ENCODE data around the gene SPATS2L.
"Not testable (repeated sequence)": the region's sequence is repeated elsewhere in the genome, so short reads cannot be mapped to it uniquely, and the experiment has no call there.

Gene SPATS2L

DNA sequence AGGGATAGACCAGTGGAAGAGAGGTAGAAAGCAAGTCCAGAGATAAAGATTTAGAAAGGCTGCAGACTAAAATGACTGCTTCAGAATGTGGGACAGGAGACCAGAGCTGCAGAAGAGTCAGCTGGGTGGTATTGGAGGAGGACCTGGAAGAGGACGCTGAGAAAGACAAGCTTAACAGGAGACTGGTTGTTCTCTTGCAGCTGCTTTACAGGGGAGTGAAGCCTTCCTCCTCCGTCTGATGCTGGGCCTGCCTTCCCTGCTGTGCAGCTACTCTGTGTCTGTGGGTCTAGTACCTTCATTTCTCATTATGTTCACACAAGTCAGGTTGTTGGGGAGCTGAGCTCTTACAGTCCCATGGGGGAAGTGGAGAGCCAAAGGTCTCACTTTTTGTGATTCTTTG, 35.7 kb downstream of the SPATS2L start:
- TF ChIP-seq, protein P1, sequence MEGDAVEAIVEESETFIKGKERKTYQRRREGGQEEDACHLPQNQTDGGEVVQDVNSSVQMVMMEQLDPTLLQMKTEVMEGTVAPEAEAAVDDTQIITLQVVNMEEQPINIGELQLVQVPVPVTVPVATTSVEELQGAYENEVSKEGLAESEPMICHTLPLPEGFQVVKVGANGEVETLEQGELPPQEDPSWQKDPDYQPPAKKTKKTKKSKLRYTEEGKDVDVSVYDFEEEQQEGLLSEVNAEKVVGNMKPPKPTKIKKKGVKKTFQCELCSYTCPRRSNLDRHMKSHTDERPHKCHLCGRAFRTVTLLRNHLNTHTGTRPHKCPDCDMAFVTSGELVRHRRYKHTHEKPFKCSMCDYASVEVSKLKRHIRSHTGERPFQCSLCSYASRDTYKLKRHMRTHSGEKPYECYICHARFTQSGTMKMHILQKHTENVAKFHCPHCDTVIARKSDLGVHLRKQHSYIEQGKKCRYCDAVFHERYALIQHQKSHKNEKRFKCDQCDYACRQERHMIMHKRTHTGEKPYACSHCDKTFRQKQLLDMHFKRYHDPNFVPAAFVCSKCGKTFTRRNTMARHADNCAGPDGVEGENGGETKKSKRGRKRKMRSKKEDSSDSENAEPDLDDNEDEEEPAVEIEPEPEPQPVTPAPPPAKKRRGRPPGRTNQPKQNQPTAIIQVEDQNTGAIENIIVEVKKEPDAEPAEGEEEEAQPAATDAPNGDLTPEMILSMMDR (IDR thresholded peaks at IDR 0.05; ENCODE audit: insufficient read depth, low read length, poor library complexity, severe bottlenecking), result no peak
- Histone ChIP-seq H3K36me3 (ENCODE audit: control insufficient read depth, insufficient read depth, low read length) (no peaks in the 10 kb centered on the region), H3K27me3 (replicated peaks; ENCODE audit: control insufficient read depth, insufficient read depth, low read length) (no peaks in the 10 kb centered on the region), H3K4me3 (replicated peaks; ENCODE audit: low read depth, low read length) (no peak overlapping the region)
- DNase-seq (ENCODE audit: extremely low read depth, insufficient read length), result no peak

DNA sequence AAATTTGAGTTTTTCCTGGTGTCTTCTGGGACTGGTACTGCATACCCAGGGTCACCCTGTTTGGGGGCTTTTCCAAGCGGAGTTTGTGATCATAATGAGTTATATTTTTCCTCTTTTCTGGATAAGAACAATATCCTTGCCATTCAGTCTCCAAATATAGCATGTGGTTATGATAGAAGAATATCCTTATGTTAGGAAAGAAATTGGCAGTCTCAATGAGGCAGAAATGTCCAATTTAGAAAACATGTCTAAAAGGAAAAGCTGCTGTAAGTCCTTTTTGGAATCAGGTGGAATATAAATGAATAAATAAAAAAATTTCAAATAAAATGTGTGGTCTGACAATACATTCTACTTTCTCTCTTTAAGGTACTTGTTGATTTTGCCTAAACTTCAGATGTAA, 36.2 kb downstream of the SPATS2L start:
- Histone ChIP-seq H3K36me3 (ENCODE audit: control insufficient read depth, insufficient read depth, low read length) (no peaks in the 10 kb centered on the region), H3K4me3 (replicated peaks; ENCODE audit: low read depth, low read length) (no peak overlapping the region), H3K27me3 (replicated peaks; ENCODE audit: control insufficient read depth, insufficient read depth, low read length) (no peaks in the 10 kb centered on the region)
- DNase-seq (ENCODE audit: extremely low read depth, insufficient read length), result no peak
- TF ChIP-seq, protein P1 (IDR thresholded peaks at IDR 0.05; ENCODE audit: insufficient read depth, low read length, poor library complexity, severe bottlenecking), result no peak

- not testable (repeated sequence) for H3K27me3 ChIP-seq (replicated peaks; ENCODE audit: control insufficient read depth, insufficient read depth, low read length); DNase-seq (ENCODE audit: extremely low read depth, insufficient read length); H3K4me3 ChIP-seq (replicated peaks; ENCODE audit: low read depth, low read length); H3K36me3 ChIP-seq (ENCODE audit: control insufficient read depth, insufficient read depth, low read length)
Observed at GRCh38 chr2:200344202-200344601, 37.7 kb downstream of the SPATS2L start.

DNA sequence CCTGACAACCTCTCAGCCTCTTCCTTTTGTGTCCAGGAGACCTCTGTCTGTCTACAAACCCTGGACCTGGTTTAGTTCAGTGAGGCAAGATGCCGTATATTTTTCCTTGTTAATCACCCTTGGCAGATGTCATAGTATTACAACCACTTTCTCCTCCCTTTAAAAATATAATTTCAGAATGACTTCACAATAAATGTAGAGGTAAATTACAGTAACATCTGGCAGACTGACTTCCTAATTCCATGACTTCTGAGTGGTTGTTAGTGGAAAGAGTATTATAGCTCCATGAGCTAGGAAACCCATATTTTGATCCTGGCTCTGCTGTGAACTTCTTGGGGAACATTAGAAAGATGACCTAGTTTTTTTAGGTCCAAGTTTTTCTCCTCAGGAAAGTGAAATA, 39.5 kb downstream of the SPATS2L start:
- no peaks in the 10 kb centered on the region for H3K36me3 ChIP-seq (ENCODE audit: control insufficient read depth, insufficient read depth, low read length)
- DNase-seq (ENCODE audit: extremely low read depth, insufficient read length), result no peak
- no peaks in the 10 kb centered on the region for H3K27me3 ChIP-seq (replicated peaks; ENCODE audit: control insufficient read depth, insufficient read depth, low read length)
- H3K4me3 ChIP-seq (replicated peaks; ENCODE audit: low read depth, low read length), result no peak overlapping the region
- TF ChIP-seq, protein P1 (IDR thresholded peaks at IDR 0.05; ENCODE audit: insufficient read depth, low read length, poor library complexity, severe bottlenecking), result no peak

DNA sequence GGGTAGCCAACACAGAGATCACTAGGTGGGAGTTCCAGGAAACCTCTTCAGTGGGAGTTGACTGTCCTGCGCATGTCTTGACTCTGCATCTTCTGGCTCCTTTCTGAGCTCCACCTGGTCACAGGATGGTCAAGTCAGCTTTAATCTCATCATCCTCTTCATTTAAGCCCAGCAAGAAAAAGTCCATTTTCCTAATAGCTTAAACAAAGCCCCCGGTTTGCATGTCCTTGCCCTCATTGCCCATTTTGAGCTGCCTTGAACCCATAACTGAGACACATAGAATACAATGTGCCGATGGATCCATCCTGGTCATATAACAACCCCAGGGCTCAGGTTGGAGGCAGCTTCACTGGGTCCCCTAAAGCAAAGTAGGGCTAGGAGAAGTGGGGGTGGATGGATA, 40.8 kb downstream of the SPATS2L start:
- DNase-seq (ENCODE audit: extremely low read depth, insufficient read length), result no peak
- Histone ChIP-seq H3K36me3 (ENCODE audit: control insufficient read depth, insufficient read depth, low read length) (no peaks in the 10 kb centered on the region), H3K4me3 (replicated peaks; ENCODE audit: low read depth, low read length) (no peak overlapping the region), H3K27me3 (replicated peaks; ENCODE audit: control insufficient read depth, insufficient read depth, low read length) (no peaks in the 10 kb centered on the region)
- TF ChIP-seq, protein P1 (IDR thresholded peaks at IDR 0.05; ENCODE audit: insufficient read depth, low read length, poor library complexity, severe bottlenecking), result no peak

DNA sequence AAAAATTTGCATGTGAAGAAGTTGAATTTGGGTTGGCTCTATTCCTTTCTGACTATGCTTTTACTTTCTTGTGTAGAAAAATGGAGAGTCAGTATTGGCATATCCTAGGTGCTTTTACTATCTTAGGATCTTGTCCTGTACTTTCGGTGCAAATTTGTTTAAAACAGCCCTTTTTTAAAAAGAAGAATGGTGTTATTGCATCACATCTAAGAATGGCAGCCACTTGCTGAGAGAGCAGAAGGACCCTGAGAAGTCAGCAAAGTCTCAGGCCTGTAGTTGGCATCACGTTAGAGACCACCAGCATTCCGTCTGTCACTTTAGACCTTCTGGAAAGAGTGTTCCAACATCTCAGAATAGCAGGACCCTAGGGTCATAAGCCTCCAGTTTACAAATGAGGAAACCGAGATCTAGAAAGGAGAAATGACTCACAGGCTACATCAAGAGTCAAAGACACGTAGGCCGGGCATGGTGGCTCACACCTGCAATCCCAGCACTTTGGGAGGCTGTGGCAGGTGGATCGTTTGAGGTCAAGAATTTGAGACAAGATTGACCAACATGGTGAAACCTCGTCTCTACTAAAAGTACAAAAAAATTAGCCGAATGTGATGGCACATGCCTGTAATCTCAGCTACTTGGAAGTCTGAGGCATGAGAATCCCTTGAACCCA, 42.5 kb downstream of the SPATS2L start:
- TF ChIP-seq, protein P1 (IDR thresholded peaks at IDR 0.05; ENCODE audit: insufficient read depth, low read length, poor library complexity, severe bottlenecking), result no peak
- no peak for DNase-seq (ENCODE audit: extremely low read depth, insufficient read length)
- Histone ChIP-seq H3K4me3 (replicated peaks; ENCODE audit: low read depth, low read length) (no peak overlapping the region), H3K36me3 (ENCODE audit: control insufficient read depth, insufficient read depth, low read length) (no peaks in the 10 kb centered on the region), H3K27me3 (replicated peaks; ENCODE audit: control insufficient read depth, insufficient read depth, low read length) (no peaks in the 10 kb centered on the region)

Data from GM06990 (cell line).